K562 (cell line): ENCODE data around the gene SLC9A2. TPM values are rescaled to one million over a fixed set of nuclear protein-coding genes. Genes with fewer than 3 reads are reported as not detected.

Source experiments
- ATAC-seq: fragments of 200-7000 bp; cut with Tn5 transposase; 3 replicates; pipeline ENCODE4 v1.9.1; 2020; ENCODE audit warnings: moderate library complexity
- BruUV-seq: library from RNA; stranded (reverse); fragments of 400-500 nt; replicated peaks from 2 replicates; lab custom pipeline; 2021; lab: Mats Ljungman, UMichigan
- CTCF ChIA-PET: fragments of 300-600 bp; formaldehyde crosslinking; extraction: SDS; loops from one replicate; lab custom pipeline; 2021; ENCODE audit warnings: low intra/inter-chr PET ratio; lab: Yijun Ruan, JAX
- POLR2A ChIA-PET: fragments of 300-600, 350-650 bp; sonication (Branson Sonifier 250); formaldehyde crosslinking; extraction: SDS; loops from one replicate; lab custom pipeline; 2021; ENCODE audit warnings: antibody characterized with exemption, inconsistent platforms; lab: Yijun Ruan, JAX
- DNase-seq, 4 experiments: peaks; one replicate each; pipeline versions ENCODE4 v3.0.0 to v3.0.0-alpha.2; 2011 to 2018; ENCODE audit warnings: low spot score in 3 of 4, mixed read lengths in 3 of 4; ENCODE audit errors: extremely low read depth in 1 of 4
- FAIRE-seq: peaks from 2 replicates; lab custom pipeline; 2011; peaks lifted over from hg19 to GRCh38; lab: Jason Lieb, UNC
- H2AFZ ChIP-seq: 2 replicates; pipeline ENCODE4 v1.6.0; 2011; ENCODE audit warnings: low read depth, low read length, control low read depth, inconsistent platforms
- H3K27ac ChIP-seq: fragments of 200-600 bp; 3 replicates; pipeline ENCODE4 v1.8.0; 2011; ENCODE audit warnings: low read depth, mild to moderate bottlenecking, control low read depth, inconsistent platforms, low read length, moderate library complexity, mixed read lengths; ENCODE audit errors: extremely low read depth
- H3K27me3 ChIP-seq, 2 experiments: fragments of 300-600 bp in 1 of 2; 2 replicates in 1 of 2; 3 replicates in 1 of 2; pipeline versions ENCODE4 v1.6.0 to v1.8.0; 2011; ENCODE audit warnings: inconsistent platforms in 2 of 2, low read length in 2 of 2, mild to moderate bottlenecking in 1 of 2, mixed read lengths in 1 of 2, moderate library complexity in 1 of 2; ENCODE audit not compliant: control insufficient read depth in 2 of 2, insufficient read depth in 2 of 2
- H3K36me3 ChIP-seq: fragments of 300-600 bp; 3 replicates; pipeline ENCODE4 v1.8.0; 2011; ENCODE audit warnings: mild to moderate bottlenecking, low read length, inconsistent platforms; ENCODE audit not compliant: control insufficient read depth, insufficient read depth
- H3K4me1 ChIP-seq, 2 experiments: fragments of 200-600 bp in 1 of 2; replicated peaks in 1 of 2; 2 replicates in 1 of 2; 3 replicates in 1 of 2; pipeline versions ENCODE4 v1.5.1 to v1.8.0; 2011; ENCODE audit warnings: inconsistent platforms in 2 of 2, low read length in 2 of 2, mild to moderate bottlenecking in 1 of 2, mixed read lengths in 1 of 2, moderate library complexity in 1 of 2; ENCODE audit not compliant: control insufficient read depth in 2 of 2, insufficient read depth in 2 of 2
- H3K4me2 ChIP-seq: 2 replicates; pipeline ENCODE4 v1.6.1; 2011; ENCODE audit warnings: low read length, control low read depth, inconsistent platforms, mixed read lengths; ENCODE audit not compliant: insufficient read depth
- H3K4me3 ChIP-seq: fragments of 200-600 bp; sonication (generic), shearing (Covaris generic); 2 replicates; pipeline ENCODE4 v1.5.1; 2016; ENCODE audit warnings: control low read depth, inconsistent platforms
- H3K79me2 ChIP-seq: fragments of 200-600 bp; 3 replicates; pipeline ENCODE4 v1.8.0; 2011; ENCODE audit warnings: low read length, inconsistent platforms; ENCODE audit not compliant: control insufficient read depth, insufficient read depth
- H3K9ac ChIP-seq, 2 experiments: 2 replicates each; pipeline versions ENCODE4 v1.6.0 to v1.6.1; 2011; ENCODE audit warnings: low read depth in 2 of 2, low read length in 2 of 2, control low read depth in 1 of 2, inconsistent platforms in 1 of 2, mild to moderate bottlenecking in 1 of 2, mixed read lengths in 1 of 2; ENCODE audit not compliant: insufficient read depth in 1 of 2
- H3K9me1 ChIP-seq: one replicate; pipeline ENCODE4 v1.6.0; 2011; ENCODE audit warnings: inconsistent platforms, mild to moderate bottlenecking, low read length, moderate library complexity; ENCODE audit not compliant: control insufficient read depth, insufficient read depth
- H3K9me3 ChIP-seq: replicated peaks from 2 replicates; pipeline ENCODE4 v1.5.1; 2011; ENCODE audit warnings: low read depth, low read length, inconsistent platforms; ENCODE audit not compliant: control insufficient read depth, insufficient read depth
- H4K20me1 ChIP-seq: replicated peaks from 2 replicates; pipeline ENCODE4 v1.6.1; 2011; ENCODE audit warnings: low read length, inconsistent platforms, mixed read lengths; ENCODE audit not compliant: control insufficient read depth, insufficient read depth
- CBFB ChIP-seq: sonication (generic); formaldehyde crosslinking; IDR thresholded peaks from 2 replicates; pipeline ENCODE4 v1.4.0; 2020; ENCODE audit warnings: mild to moderate bottlenecking, missing genetic modification reagents
- CEBPB ChIP-seq: fragments of 450-650 bp; IDR thresholded peaks from 2 replicates; pipeline ENCODE4 v1.6.1; 2016; ENCODE audit warnings: missing genetic modification characterization, missing compliant biosample characterization
- HDAC8 ChIP-seq: fragments of 450-650 bp; IDR thresholded peaks from 2 replicates; pipeline ENCODE4 v1.6.1; 2016; ENCODE audit warnings: mild to moderate bottlenecking, missing genetic modification characterization, moderate library complexity, missing compliant biosample characterization
- KLF13 ChIP-seq: fragments of 450-650 bp; IDR thresholded peaks from 2 replicates; pipeline ENCODE4 v1.6.1; 2016; ENCODE audit warnings: missing genetic modification characterization, low read depth, mild to moderate bottlenecking, missing compliant biosample characterization, moderate library complexity, borderline replicate concordance
- MAFK ChIP-seq: IDR thresholded peaks from 2 replicates; pipeline ENCODE4 v1.6.1; 2011; ENCODE audit warnings: low read length, improper control_type of control experiment
- RBM17 ChIP-seq: fragments of 200-400 bp; formaldehyde crosslinking; IDR thresholded peaks from 2 replicates; pipeline ENCODE4 v1.6.1; 2017; ENCODE audit warnings: low read depth, mild to moderate bottlenecking, low read length, borderline replicate concordance
- RFX7 ChIP-seq: fragments of 250-450 bp; sonication (Bioruptor Pico); IDR thresholded peaks from 2 replicates; pipeline ENCODE4 v1.5.1; 2021; ENCODE audit warnings: mild to moderate bottlenecking
- SIN3B ChIP-seq: fragments of 450-650 bp; IDR thresholded peaks from 2 replicates; pipeline ENCODE4 v1.6.1; 2017; ENCODE audit warnings: low read depth, mild to moderate bottlenecking, moderate library complexity
- SRSF7 ChIP-seq: fragments of 200-400 bp; formaldehyde crosslinking; optimal IDR thresholded peaks from 2 replicates; pipeline ENCODE3; 2017; ENCODE audit warnings: mild to moderate bottlenecking, low read depth, low read length
- TAF9B ChIP-seq: fragments of 450-650 bp; IDR thresholded peaks from 2 replicates; pipeline ENCODE4 v1.6.1; 2018; ENCODE audit warnings: mild to moderate bottlenecking; ENCODE audit not compliant: partially characterized antibody
- XRCC5 ChIP-seq: fragments of 200-400 bp; formaldehyde crosslinking; IDR thresholded peaks from 2 replicates; pipeline ENCODE4 v1.6.1; 2017; ENCODE audit warnings: low read depth, mild to moderate bottlenecking, low read length
- ZNF12 ChIP-seq: sonication (generic); formaldehyde crosslinking; IDR thresholded peaks from 2 replicates; pipeline ENCODE4 v1.4.0; 2020; ENCODE audit warnings: mild to moderate bottlenecking, missing genetic modification reagents
- ZNF347 ChIP-seq: fragments of 450-650 bp; formaldehyde crosslinking; IDR thresholded peaks from 2 replicates; pipeline ENCODE4 v1.4.0; 2020; ENCODE audit warnings: low read depth, mild to moderate bottlenecking, moderate library complexity
- ZNF551 ChIP-seq: fragments of 250-450 bp; sonication (Bioruptor Pico); IDR thresholded peaks from 2 replicates; pipeline ENCODE4 v1.5.0; 2021; ENCODE audit warnings: mild to moderate bottlenecking, moderate library complexity
- WGBS: fragments of 100-300 bp; shearing (Covaris generic); methylation state at CpG from one replicate; pipeline ENCODE4 v1.1.6; 2016; ENCODE audit warnings: low coverage, mixed read lengths; ENCODE audit not compliant: insufficient coverage; ENCODE audit errors: missing lambda C conversion rate; 5-methylcytosine and 5-hydroxymethylcytosine counted together
- in situ Hi-C: fragments of 300-500 bp; cut with MboI; formaldehyde crosslinking; loops from 4 replicates; pipeline ENCODE4 v1.15.0; 2018; ENCODE audit warnings: inconsistent platforms, mixed read lengths
- intact Hi-C: fragments of 100-400 bp; cut with micrococcal nuclease; formaldehyde crosslinking; loops from 2 replicates; pipeline ENCODE4 v1.14.2; 2022
- polyA plus RNA-seq, 8 experiments: library from polyadenylated mRNA; depleted of rRNA in 4 of 8; stranded (reverse) in 5 of 8; unstranded in 3 of 8; fragments of >200 nt; fragmentation: Nextera tagmentation in 2 of 8; fragmentation: Illumina TruSeq in 1 of 8; extraction: Ambion mirVana in 2 of 8; extraction: Trizol in 1 of 8; gene quantifications; 2 replicates each; pipeline versions ENCODE4 v1.2.1 to v1.2.3, GENCODE V29; 2011 to 2014; ENCODE audit warnings: inconsistent platforms in 1 of 8, missing spikeins in 1 of 8
- total RNA-seq, 7 experiments: library from RNA; depleted of rRNA in 6 of 7; stranded (reverse); fragments of >200 nt in 6 of 7; fragmentation: Illumina TruSeq in 2 of 7; extraction: Trizol in 2 of 7; gene quantifications; 2 replicates each; pipeline versions ENCODE4 v1.2.1 to v1.2.3, GENCODE V29; 2011 to 2021; ENCODE audit warnings: low replicate concordance in 1 of 7
- TF ChIP-seq, protein P1 (sequence below): sonication (generic); formaldehyde crosslinking; IDR thresholded peaks from 2 replicates; pipeline ENCODE4 v1.9.0; 2022; ENCODE audit warnings: mild to moderate bottlenecking, missing genetic modification reagents
- TF ChIP-seq, protein P2 (sequence below): fragments of 450-650 bp; IDR thresholded peaks from 2 replicates; pipeline ENCODE4 v1.7.0; 2016; ENCODE audit warnings: borderline replicate concordance
- TF ChIP-seq, protein P3 (sequence below): fragments of 450-650 bp; formaldehyde crosslinking; IDR thresholded peaks from 2 replicates; pipeline ENCODE4 v1.4.0; 2020; ENCODE audit warnings: mild to moderate bottlenecking, moderate library complexity
- TF ChIP-seq, protein P4 (sequence below): sonication (generic); formaldehyde crosslinking; IDR thresholded peaks from 2 replicates; pipeline ENCODE4 v1.8.1; 2022; ENCODE audit warnings: missing genetic modification reagents

SLC9A2 gene
- total and polyA plus RNA-seq, 9 of the 15 experiments (the other 6 are each of a cell fraction or from before 2014, with no cell fraction given): 0.45 to 3.3 (median 1.6) TPM

DNA sequence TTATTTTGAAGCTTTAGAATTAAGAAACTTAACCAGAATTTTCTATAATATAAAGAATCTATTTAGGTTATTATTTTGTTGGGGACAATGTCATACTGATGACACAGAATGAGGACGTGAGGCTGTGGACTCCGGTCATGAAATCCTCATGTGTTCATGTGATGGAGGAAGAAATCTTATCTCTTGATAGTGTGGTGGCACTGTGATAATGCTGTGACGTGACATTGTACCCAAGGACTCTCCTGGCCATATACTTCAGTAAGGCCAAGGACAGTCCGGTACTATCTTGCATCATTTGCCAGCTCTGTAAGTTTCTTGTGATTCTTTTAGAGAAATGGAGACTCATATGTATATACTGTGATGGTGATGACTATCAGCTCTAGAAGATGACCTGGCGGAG lies 59.1 kb downstream of the SLC9A2 start:
- in situ Hi-C loops: no loop called here
- TF ChIP-seq, protein P1, sequence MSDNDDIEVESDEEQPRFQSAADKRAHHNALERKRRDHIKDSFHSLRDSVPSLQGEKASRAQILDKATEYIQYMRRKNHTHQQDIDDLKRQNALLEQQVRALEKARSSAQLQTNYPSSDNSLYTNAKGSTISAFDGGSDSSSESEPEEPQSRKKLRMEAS (CRISPR knock-in tag): no peak
- TF ChIP-seq CEBPB (no peak), MAFK (no peak), HDAC8 (tag) (no peak), CBFB (CRISPR knock-in tag) (no peak), KLF13 (tag) (no peak), ZNF551 (CRISPR knock-in tag) (no peak), ZNF347 (CRISPR knock-in tag) (no peak), RBM17 (no peak), TAF9B (no peak), SRSF7 (no peak), RFX7 (CRISPR knock-in tag) (no peak), ZNF12 (CRISPR knock-in tag) (no peak), SIN3B (no peak), XRCC5 (no peak)
- TF ChIP-seq, protein P2, sequence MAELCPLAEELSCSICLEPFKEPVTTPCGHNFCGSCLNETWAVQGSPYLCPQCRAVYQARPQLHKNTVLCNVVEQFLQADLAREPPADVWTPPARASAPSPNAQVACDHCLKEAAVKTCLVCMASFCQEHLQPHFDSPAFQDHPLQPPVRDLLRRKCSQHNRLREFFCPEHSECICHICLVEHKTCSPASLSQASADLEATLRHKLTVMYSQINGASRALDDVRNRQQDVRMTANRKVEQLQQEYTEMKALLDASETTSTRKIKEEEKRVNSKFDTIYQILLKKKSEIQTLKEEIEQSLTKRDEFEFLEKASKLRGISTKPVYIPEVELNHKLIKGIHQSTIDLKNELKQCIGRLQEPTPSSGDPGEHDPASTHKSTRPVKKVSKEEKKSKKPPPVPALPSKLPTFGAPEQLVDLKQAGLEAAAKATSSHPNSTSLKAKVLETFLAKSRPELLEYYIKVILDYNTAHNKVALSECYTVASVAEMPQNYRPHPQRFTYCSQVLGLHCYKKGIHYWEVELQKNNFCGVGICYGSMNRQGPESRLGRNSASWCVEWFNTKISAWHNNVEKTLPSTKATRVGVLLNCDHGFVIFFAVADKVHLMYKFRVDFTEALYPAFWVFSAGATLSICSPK: no peak
- TF ChIP-seq, protein P3, sequence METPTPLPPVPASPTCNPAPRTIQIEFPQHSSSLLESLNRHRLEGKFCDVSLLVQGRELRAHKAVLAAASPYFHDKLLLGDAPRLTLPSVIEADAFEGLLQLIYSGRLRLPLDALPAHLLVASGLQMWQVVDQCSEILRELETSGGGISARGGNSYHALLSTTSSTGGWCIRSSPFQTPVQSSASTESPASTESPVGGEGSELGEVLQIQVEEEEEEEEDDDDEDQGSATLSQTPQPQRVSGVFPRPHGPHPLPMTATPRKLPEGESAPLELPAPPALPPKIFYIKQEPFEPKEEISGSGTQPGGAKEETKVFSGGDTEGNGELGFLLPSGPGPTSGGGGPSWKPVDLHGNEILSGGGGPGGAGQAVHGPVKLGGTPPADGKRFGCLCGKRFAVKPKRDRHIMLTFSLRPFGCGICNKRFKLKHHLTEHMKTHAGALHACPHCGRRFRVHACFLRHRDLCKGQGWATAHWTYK (CRISPR knock-in tag): no peak
- TF ChIP-seq, protein P4, sequence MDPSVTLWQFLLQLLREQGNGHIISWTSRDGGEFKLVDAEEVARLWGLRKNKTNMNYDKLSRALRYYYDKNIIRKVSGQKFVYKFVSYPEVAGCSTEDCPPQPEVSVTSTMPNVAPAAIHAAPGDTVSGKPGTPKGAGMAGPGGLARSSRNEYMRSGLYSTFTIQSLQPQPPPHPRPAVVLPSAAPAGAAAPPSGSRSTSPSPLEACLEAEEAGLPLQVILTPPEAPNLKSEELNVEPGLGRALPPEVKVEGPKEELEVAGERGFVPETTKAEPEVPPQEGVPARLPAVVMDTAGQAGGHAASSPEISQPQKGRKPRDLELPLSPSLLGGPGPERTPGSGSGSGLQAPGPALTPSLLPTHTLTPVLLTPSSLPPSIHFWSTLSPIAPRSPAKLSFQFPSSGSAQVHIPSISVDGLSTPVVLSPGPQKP: no peak
- TF ChIP-seq, all 486 proteins: peak for 0
- intact Hi-C loops: no loop called here
- Histone ChIP-seq H3K36me3 (no peaks in the 10 kb centered on the region), H4K20me1 (no peaks in the 10 kb centered on the region), H2AFZ (no peak overlapping the region), H3K4me2 (no peak overlapping the region), H3K27ac (no peak overlapping the region), H3K79me2 (no peaks in the 10 kb centered on the region), H3K9ac (no peak overlapping the region), H3K9me1 (no peaks in the 10 kb centered on the region), H3K4me3 (no peak overlapping the region), H3K4me1 (no peaks in the 10 kb centered on the region; a peak in 2 of 5 replicates), H3K9me3 (no peaks in the 10 kb centered on the region), H3K27me3 (no peaks in the 10 kb centered on the region)
- WGBS: 50% methylated on average over 5 of the region's 5 CpGs
- no peak for DNase-seq
- ATAC-seq: no peak
- POLR2A ChIA-PET: interaction anchor here (1.1 kb wide), 1 partner anchor 11 kb away, joined by 4 read pairs; no protein-coding TSS in a partner anchor
- FAIRE-seq: no peak
- CTCF ChIA-PET: no interaction called here
- BruUV-seq: no TSS peak
